DOHH2 (cell line): ENCODE results near the gene SP6.

Experiments used
- H3F3A ChIP-seq: fragments of 200-600 bp; sonication (generic), shearing (Covaris generic); 2 replicates; pipeline ENCODE4 v1.6.0; 2016; ENCODE audit warnings: antibody characterized with exemption, mild to moderate bottlenecking; ENCODE audit not compliant: control insufficient read depth, insufficient read depth
- H3K27ac ChIP-seq: fragments of 200-600 bp; sonication (generic); 2 replicates; pipeline ENCODE4 v1.5.1; 2014; ENCODE audit warnings: low read depth, mild to moderate bottlenecking, low read length, moderate library complexity
- H3K27me3 ChIP-seq: fragments of 200-600 bp; sonication (generic); 2 replicates; pipeline ENCODE4 v1.6.1; 2014; ENCODE audit warnings: mild to moderate bottlenecking, low read length, mixed read lengths; ENCODE audit not compliant: control insufficient read depth
- H3K36me3 ChIP-seq: fragments of 200-600 bp; sonication (generic); 2 replicates; pipeline ENCODE4 v1.6.1; 2014; ENCODE audit warnings: mild to moderate bottlenecking, low read length, moderate library complexity, mixed read lengths; ENCODE audit not compliant: control insufficient read depth
- H3K4me1 ChIP-seq: fragments of 200-600 bp; sonication (generic); 2 replicates; pipeline ENCODE4 v1.6.1; 2014; ENCODE audit warnings: mild to moderate bottlenecking, low read length, mixed read lengths; ENCODE audit not compliant: control insufficient read depth
- H3K4me2 ChIP-seq: fragments of 200-600 bp; sonication (generic); 2 replicates; pipeline ENCODE4 v1.6.0; 2014; ENCODE audit warnings: mild to moderate bottlenecking, low read length, moderate library complexity
- H3K4me3 ChIP-seq: fragments of 200-600 bp; sonication (generic); 2 replicates; pipeline ENCODE4 v1.5.1; 2014; ENCODE audit warnings: mild to moderate bottlenecking, low read length, mixed read lengths
- H3K79me2 ChIP-seq: fragments of 200-600 bp; sonication (generic); 2 replicates; pipeline ENCODE4 v1.6.1; 2014; ENCODE audit warnings: mild to moderate bottlenecking, low read length, mixed read lengths; ENCODE audit not compliant: control insufficient read depth
- H3K9me2 ChIP-seq: fragments of 200-600 bp; sonication (generic); replicated peaks from 2 replicates; pipeline ENCODE4 v1.6.1; 2014; ENCODE audit warnings: mild to moderate bottlenecking, low read length, mixed read lengths; ENCODE audit not compliant: control insufficient read depth
- H3K9me3 ChIP-seq: fragments of 200-600 bp; sonication (generic); 2 replicates; pipeline ENCODE4 v1.6.1; 2014; ENCODE audit warnings: antibody characterized with exemption, low read length, mixed read lengths; ENCODE audit not compliant: control insufficient read depth, insufficient read depth
- H4K20me1 ChIP-seq: fragments of 200-600 bp; sonication (generic); 2 replicates; pipeline ENCODE4 v1.6.0; 2014; ENCODE audit warnings: low read depth, mild to moderate bottlenecking, antibody characterized with exemption, low read length, moderate library complexity; ENCODE audit not compliant: control insufficient read depth, insufficient read depth
- EZH2phosphoT487 ChIP-seq: fragments of 200-600 bp; sonication (generic); IDR thresholded peaks from 2 replicates; pipeline ENCODE4 v1.6.1; 2017; ENCODE audit warnings: borderline replicate concordance, mild to moderate bottlenecking, antibody characterized with exemption, low read length, moderate library complexity, mixed read lengths
- TF ChIP-seq, protein P1 (sequence below): fragments of 200-600 bp; sonication (generic); IDR thresholded peaks from one replicate; pipeline ENCODE4 v1.5.1; 2014; ENCODE audit warnings: antibody characterized with exemption, mild to moderate bottlenecking, low read depth, low read length; ENCODE audit not compliant: poor library complexity, severe bottlenecking

SP6 gene

GRCh38 chr17:47851764-47852112 is 775 bp upstream of the SP6 start:
- TF ChIP-seq EZH2phosphoT487: no peak
- TF ChIP-seq, protein P1, sequence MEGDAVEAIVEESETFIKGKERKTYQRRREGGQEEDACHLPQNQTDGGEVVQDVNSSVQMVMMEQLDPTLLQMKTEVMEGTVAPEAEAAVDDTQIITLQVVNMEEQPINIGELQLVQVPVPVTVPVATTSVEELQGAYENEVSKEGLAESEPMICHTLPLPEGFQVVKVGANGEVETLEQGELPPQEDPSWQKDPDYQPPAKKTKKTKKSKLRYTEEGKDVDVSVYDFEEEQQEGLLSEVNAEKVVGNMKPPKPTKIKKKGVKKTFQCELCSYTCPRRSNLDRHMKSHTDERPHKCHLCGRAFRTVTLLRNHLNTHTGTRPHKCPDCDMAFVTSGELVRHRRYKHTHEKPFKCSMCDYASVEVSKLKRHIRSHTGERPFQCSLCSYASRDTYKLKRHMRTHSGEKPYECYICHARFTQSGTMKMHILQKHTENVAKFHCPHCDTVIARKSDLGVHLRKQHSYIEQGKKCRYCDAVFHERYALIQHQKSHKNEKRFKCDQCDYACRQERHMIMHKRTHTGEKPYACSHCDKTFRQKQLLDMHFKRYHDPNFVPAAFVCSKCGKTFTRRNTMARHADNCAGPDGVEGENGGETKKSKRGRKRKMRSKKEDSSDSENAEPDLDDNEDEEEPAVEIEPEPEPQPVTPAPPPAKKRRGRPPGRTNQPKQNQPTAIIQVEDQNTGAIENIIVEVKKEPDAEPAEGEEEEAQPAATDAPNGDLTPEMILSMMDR: no peak
- H3K4me2 ChIP-seq: no peak overlapping the region
- no peaks in the 10 kb centered on the region for H3F3A ChIP-seq
- H4K20me1 ChIP-seq: no peaks in the 10 kb centered on the region
- H3K4me1 ChIP-seq: no peaks in the 10 kb centered on the region
- no peaks in the 10 kb centered on the region for H3K9me2 ChIP-seq
- no peaks in the 10 kb centered on the region for H3K79me2 ChIP-seq
- H3K27ac ChIP-seq: no peak overlapping the region
- H3K27me3 ChIP-seq: peaks cover 77% of the 10 kb centered on the region
- no peaks in the 10 kb centered on the region for H3K9me3 ChIP-seq
- no peak overlapping the region for H3K4me3 ChIP-seq
- no peaks in the 10 kb centered on the region for H3K36me3 ChIP-seq

DNA sequence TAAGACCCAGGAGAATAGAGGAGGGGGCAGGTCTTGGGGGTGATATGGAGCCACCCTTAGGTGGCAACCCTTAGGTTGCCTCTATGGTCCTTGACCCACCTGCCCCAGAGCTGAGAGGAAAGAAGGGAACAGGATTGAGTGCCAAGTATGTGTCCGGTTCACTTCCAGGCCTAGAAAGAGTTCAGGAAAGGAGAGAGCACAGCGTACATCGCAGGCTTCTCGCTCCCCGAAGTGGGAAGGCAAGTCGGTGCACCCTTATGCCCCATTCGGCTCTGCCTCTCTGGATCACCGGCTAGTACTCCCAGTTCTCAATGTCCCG is 631 bp downstream of the SP6 start:
- no peak overlapping the region for H3K27ac ChIP-seq
- TF ChIP-seq, protein P1: no peak
- TF ChIP-seq EZH2phosphoT487: no peak

DNA sequence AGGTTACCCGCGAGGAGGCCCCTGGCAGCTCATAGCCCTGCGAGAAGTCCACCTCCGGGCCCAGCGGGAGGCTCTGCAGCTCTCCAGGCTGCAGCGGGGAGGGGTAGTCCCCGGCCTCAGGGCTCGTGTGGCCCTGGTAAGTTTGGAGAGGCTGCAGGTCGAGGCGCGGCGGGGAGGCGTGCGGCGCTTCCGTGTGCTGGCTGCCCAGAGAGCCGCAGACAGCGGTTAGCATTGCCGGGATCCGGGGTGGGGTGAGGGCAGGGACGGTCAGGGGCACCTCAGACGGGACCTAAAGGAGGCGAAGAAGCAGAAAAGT is 2.8 kb downstream of the SP6 start:
- Histone ChIP-seq H3K27ac (no peak overlapping the region), H3K9me2 (no peaks in the 10 kb centered on the region), H3K9me3 (no peaks in the 10 kb centered on the region), H3F3A (no peaks in the 10 kb centered on the region), H3K27me3 (peaks cover 53% of the 10 kb centered on the region), H4K20me1 (no peaks in the 10 kb centered on the region), H3K4me2 (no peak overlapping the region), H3K4me3 (no peak overlapping the region), H3K36me3 (no peaks in the 10 kb centered on the region), H3K4me1 (peaks cover 2% of the 10 kb centered on the region; the same call in 1 of the 2 replicates), H3K79me2 (no peaks in the 10 kb centered on the region)
- TF ChIP-seq EZH2phosphoT487: no peak
- TF ChIP-seq, protein P1: no peak

More for the DNA sequence above, 631 bp downstream of the SP6 start:
- peaks cover 70% of the 10 kb centered on the region for H3K27me3 ChIP-seq
- no peak overlapping the region for H3K4me2 ChIP-seq
- no peaks in the 10 kb centered on the region for H3F3A ChIP-seq
- H3K9me2 ChIP-seq: no peaks in the 10 kb centered on the region
- H4K20me1 ChIP-seq: no peaks in the 10 kb centered on the region
- no peak overlapping the region for H3K4me3 ChIP-seq
- no peaks in the 10 kb centered on the region for H3K79me2 ChIP-seq
- H3K9me3 ChIP-seq: no peaks in the 10 kb centered on the region
- no peaks in the 10 kb centered on the region for H3K4me1 ChIP-seq
- H3K36me3 ChIP-seq: no peaks in the 10 kb centered on the region
